ENCODE measurements around the gene ALDH1A2. TPM values are rescaled to one million over a fixed set of nuclear protein-coding genes. Genes with fewer than 3 reads are reported as not detected.

Gene ALDH1A2
- total and polyA plus RNA-seq, 9 donors, result 10.3 to 120 (median 45.0) TPM

DNA sequence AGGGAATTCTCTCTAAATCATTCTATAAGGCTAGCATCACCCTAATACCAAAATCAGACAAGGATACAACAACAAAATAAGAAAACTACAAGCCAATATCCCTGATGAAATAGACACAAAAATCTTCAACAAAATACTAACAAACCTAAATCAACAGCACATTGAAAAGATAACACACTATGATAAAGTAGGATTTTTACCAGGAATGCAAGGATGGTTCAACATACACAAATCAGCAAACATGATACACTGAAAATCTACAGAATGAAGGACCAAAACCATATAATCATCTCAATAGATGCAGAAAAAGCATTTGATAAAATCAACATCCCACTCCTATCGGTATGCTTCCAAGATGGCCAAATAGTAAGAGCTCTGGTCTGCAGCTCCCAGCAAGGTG, 39.5 kb downstream of the ALDH1A2 start:
- Histone ChIP-seq H3K4me3 (no peak overlapping the region), H3K9me3 (peaks cover 0 to 9% of the 10 kb centered on the region in 2 donors), H3K4me1 (ENCODE audit: insufficient read depth) (no peaks in the 10 kb centered on the region), H3K27me3 (no peaks in the 10 kb centered on the region), H3K36me3 (no peaks in the 10 kb centered on the region), H3K27ac (no peak overlapping the region)
- TF ChIP-seq POLR2A (IDR thresholded peaks at IDR 0.05), result no peak
- TF ChIP-seq, protein P1, sequence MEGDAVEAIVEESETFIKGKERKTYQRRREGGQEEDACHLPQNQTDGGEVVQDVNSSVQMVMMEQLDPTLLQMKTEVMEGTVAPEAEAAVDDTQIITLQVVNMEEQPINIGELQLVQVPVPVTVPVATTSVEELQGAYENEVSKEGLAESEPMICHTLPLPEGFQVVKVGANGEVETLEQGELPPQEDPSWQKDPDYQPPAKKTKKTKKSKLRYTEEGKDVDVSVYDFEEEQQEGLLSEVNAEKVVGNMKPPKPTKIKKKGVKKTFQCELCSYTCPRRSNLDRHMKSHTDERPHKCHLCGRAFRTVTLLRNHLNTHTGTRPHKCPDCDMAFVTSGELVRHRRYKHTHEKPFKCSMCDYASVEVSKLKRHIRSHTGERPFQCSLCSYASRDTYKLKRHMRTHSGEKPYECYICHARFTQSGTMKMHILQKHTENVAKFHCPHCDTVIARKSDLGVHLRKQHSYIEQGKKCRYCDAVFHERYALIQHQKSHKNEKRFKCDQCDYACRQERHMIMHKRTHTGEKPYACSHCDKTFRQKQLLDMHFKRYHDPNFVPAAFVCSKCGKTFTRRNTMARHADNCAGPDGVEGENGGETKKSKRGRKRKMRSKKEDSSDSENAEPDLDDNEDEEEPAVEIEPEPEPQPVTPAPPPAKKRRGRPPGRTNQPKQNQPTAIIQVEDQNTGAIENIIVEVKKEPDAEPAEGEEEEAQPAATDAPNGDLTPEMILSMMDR (IDR thresholded peaks at IDR 0.05), result no peak
- TF ChIP-seq EP300 (IDR thresholded peaks at IDR 0.05), result no peak
- no peak for DNase-seq
- intact Hi-C loops (cut with DNase I), result no loop called here
- WGBS, 3 donors, result 96 to 100% (median 97%) methylated on average over 1 of the region's 1 CpG

DNA sequence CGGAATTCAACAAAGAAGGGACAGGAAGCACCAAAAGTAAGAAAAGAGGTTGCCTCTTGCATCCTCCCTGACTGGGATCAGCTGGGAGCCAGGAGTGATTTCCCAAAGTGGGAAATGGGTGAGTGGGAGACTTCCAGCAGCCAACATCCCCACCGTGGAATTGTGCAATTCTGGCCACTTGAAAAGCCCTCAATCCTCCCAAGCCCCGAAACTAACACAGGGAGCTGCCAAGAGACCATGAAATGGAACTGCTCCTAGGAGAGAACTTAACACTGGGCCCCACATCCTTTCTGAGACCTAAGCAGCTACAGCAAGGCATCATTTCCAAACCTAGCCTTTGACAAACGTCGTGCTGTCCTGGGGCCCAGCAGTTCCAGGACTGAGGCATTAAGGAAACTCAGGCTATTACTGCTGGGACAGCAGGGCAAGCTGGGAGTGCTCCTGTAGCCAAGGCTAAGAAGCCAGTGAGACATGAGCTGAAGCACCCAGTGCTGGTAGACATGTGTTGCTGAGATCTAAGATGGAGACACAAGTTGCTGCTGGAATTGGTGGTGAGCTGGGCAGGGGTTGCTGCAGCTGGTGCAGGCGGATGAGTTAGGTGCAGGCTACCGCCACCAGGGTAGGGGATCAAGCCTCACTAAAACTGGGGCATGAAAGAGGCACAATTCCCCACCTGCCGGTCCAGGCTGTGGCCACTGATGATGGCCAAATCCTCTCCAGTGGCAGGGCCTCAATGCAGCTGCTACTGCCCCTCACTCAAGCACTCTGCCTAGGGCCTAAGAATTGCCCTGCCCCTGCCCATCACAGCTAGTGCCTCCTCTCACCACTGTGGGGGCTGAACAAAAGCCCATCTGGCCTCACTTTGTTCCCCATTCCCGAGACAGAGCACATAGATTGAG, 43.9 kb downstream of the ALDH1A2 start:
- WGBS, 3 donors, result 73 to 82% (median 80%) methylated on average over 9 of the region's 9 CpGs
- H3K27me3 ChIP-seq, result no peaks in the 10 kb centered on the region
- TF ChIP-seq POLR2A (IDR thresholded peaks at IDR 0.05), result no peak
- TF ChIP-seq EP300 (IDR thresholded peaks at IDR 0.05), result no peak
- TF ChIP-seq, protein P1 (IDR thresholded peaks at IDR 0.05), result no peak
- H3K4me3 ChIP-seq, result no peak overlapping the region
- no peak for DNase-seq
- no peaks in the 10 kb centered on the region for H3K36me3 ChIP-seq
- H3K27ac ChIP-seq, result no peak overlapping the region
- H3K4me1 ChIP-seq (ENCODE audit: insufficient read depth), result no peaks in the 10 kb centered on the region
- intact Hi-C loops (cut with DNase I), result no loop called here
- H3K9me3 ChIP-seq, result peaks cover 0 to 7% of the 10 kb centered on the region in 2 donors

DNA sequence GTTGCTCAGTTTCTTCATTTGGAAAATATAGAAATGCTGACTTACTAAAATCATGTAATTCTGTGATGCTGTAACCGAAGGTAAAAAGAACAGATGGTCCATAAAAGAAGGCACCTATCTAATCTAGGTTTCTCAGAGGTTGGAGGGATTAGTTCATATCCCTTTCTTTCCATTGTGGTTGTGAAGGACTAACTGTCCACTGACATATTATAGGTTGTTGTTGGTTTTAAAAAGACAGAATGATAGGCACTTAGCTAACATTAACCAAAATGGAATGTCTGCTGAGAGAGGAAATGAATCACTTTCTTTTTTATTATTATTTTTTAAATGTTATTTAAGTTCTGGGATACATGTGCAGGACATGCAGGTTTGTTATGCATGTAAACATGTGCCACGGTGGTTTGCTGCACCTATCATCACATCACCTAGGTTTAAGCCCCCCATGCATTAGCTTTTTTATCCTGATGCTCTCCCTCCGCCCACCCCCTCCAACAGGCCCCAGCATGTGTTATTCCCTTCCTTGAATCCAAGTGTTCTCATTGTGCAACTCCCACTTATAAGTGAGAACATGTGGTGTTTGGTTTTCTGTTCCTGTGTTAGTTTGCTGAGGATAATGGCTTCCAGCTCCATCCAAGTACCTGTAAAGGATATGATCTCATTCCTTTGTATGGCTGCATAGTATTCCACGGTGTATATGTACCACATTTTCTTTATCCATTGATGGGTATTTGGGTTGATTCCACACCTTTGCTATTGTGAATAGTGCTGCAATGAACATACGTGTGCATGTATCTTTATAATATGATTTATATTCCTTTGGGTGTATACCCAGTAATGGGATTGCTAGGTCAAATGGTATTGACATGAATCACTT, 45.8 kb downstream of the ALDH1A2 start:
- H3K4me3 ChIP-seq, result no peak overlapping the region
- intact Hi-C loops (cut with DNase I), result loop anchor here in 1 of 4 donors (10.0 kb wide), 1 partner anchor 45 kb away; the partner anchor contains the start of gene ALDH1A2
- no peaks in the 10 kb centered on the region for H3K27me3 ChIP-seq
- no peaks in the 10 kb centered on the region for H3K36me3 ChIP-seq
- TF ChIP-seq, protein P1 (IDR thresholded peaks at IDR 0.05), result no peak
- TF ChIP-seq EP300 (IDR thresholded peaks at IDR 0.05) (no peak), POLR2A (IDR thresholded peaks at IDR 0.05) (no peak)
- H3K27ac ChIP-seq, result no peak overlapping the region
- no peak for DNase-seq
- peaks cover 0 to 4% of the 10 kb centered on the region in 2 donors for H3K9me3 ChIP-seq
- WGBS, 3 donors, result 64 to 73% (median 68%) methylated on average over 5 of the region's 5 CpGs
- no peaks in the 10 kb centered on the region for H3K4me1 ChIP-seq (ENCODE audit: insufficient read depth)

DNA sequence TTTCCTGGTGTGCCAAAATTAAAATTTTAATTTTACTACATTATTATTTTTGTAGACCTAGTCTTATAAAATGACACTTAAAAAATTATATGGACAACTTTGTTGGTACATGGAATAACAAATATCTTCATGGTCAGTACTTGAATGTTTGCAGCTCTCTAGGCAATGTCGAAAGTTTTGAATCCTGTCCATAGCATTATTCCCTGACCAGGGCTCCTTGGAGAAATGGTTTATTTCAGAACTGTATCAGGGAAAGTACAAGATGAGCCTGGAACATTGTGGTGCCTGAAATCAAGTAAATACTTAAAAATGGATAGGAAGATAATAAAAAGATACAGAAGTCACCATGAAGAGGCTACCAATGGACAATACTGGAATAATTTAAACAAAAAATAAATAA, 47.6 kb downstream of the ALDH1A2 start:
- intact Hi-C loops (cut with DNase I), result loop anchor here in 1 of 4 donors (10.0 kb wide), 1 partner anchor 47 kb away; the partner anchor contains the start of gene ALDH1A2
- no peaks in the 10 kb centered on the region for H3K36me3 ChIP-seq
- H3K4me1 ChIP-seq (ENCODE audit: insufficient read depth), result no peaks in the 10 kb centered on the region
- 71 to 93% (median 92%) methylated on average over 1 of the region's 1 CpG for WGBS, 3 donors
- H3K27ac ChIP-seq, result no peak overlapping the region
- no peak overlapping the region for H3K4me3 ChIP-seq
- TF ChIP-seq EP300 (IDR thresholded peaks at IDR 0.05) (no peak), POLR2A (IDR thresholded peaks at IDR 0.05) (no peak)
- TF ChIP-seq, protein P1 (IDR thresholded peaks at IDR 0.05), result no peak
- DNase-seq, result no peak
- no peaks in the 10 kb centered on the region for H3K9me3 ChIP-seq
- no peaks in the 10 kb centered on the region for H3K27me3 ChIP-seq
